HG03521 (cell line): ENCODE results near the gene PHLDB1.

Experiments used
- ATAC-seq: cut with Tn5 transposase; IDR thresholded peaks from one replicate; pipeline ENCODE4 v1.9.1; 2021; ENCODE audit warnings: mild to moderate bottlenecking, moderate library complexity; ENCODE audit not compliant: unreplicated experiment

The PHLDB1 gene

GRCh38 chr11:118621784-118622375 lies 14.5 kb downstream of the PHLDB1 start:
- ATAC-seq = no peak

- no peak for ATAC-seq
These were observed 15.2 kb downstream of the PHLDB1 start for GRCh38 chr11:118622376-118623268.

GRCh38 chr11:118623269-118623655 lies 15.8 kb downstream of the PHLDB1 start:
- no peak for ATAC-seq

- ATAC-seq = no peak
These were observed 17.7 kb downstream of the PHLDB1 start for GRCh38 chr11:118625036-118625690.

GRCh38 chr11:118625976-118626375 lies 18.6 kb downstream of the PHLDB1 start:
- no peak for ATAC-seq

- no peak for ATAC-seq
These were observed 20.2 kb downstream of the PHLDB1 start for GRCh38 chr11:118627566-118627965.

GRCh38 chr11:118628031-118628430 lies 20.6 kb downstream of the PHLDB1 start:
- no peak for ATAC-seq

- ATAC-seq = no peak
These were observed 21.0 kb downstream of the PHLDB1 start for GRCh38 chr11:118628432-118628831.

GRCh38 chr11:118628861-118629549 lies 21.6 kb downstream of the PHLDB1 start:
- ATAC-seq = no peak

- no peak for ATAC-seq
These were observed 22.6 kb downstream of the PHLDB1 start for GRCh38 chr11:118629761-118630661.

- no peak for ATAC-seq
These were observed 23.9 kb downstream of the PHLDB1 start for GRCh38 chr11:118631142-118631909.

- ATAC-seq = no peak
These were observed 25.3 kb downstream of the PHLDB1 start for GRCh38 chr11:118632577-118633318.

- no peak for ATAC-seq
These were observed 25.9 kb downstream of the PHLDB1 start for GRCh38 chr11:118633319-118633690.

- no peak for ATAC-seq
These were observed 26.6 kb downstream of the PHLDB1 start for GRCh38 chr11:118633979-118634378.

- ATAC-seq = no peak
These were observed 27.2 kb downstream of the PHLDB1 start for GRCh38 chr11:118634431-118635236.

GRCh38 chr11:118635237-118635591 lies 27.8 kb downstream of the PHLDB1 start:
- no peak for ATAC-seq

- no peak for ATAC-seq
These were observed 28.2 kb downstream of the PHLDB1 start for GRCh38 chr11:118635642-118636041.
